Endodermal cell (in vitro differentiated cells): ENCODE results near the gene ZMYM1. TPM values are rescaled to one million over a fixed set of nuclear protein-coding genes. Genes with fewer than 3 reads are reported as not detected.
"Not testable (repeated sequence)": the region's sequence is repeated elsewhere in the genome, so short reads cannot be mapped to it uniquely, and the experiment has no call there.

Experiments
- DNase-seq: peaks from one replicate; pipeline ENCODE4 v3.0.0-alpha.2; 2017
- H3K27ac ChIP-seq: 2 replicates; pipeline ENCODE4 v1.5.1; 2013; ENCODE audit warnings: mild to moderate bottlenecking, low read depth, low read length, moderate library complexity
- H3K27me3 ChIP-seq: 2 replicates; pipeline ENCODE4 v1.6.1; 2013; ENCODE audit warnings: mild to moderate bottlenecking, low read length, moderate library complexity; ENCODE audit not compliant: insufficient read depth, control insufficient read depth, poor library complexity, severe bottlenecking
- H3K36me3 ChIP-seq: 2 replicates; pipeline ENCODE4 v1.7.0; 2013; ENCODE audit warnings: mild to moderate bottlenecking, low read length, moderate library complexity; ENCODE audit not compliant: control insufficient read depth, insufficient read depth
- H3K4me1 ChIP-seq: one replicate; pipeline ENCODE4 v1.7.0; 2013; ENCODE audit warnings: low read length; ENCODE audit not compliant: control insufficient read depth, insufficient read depth
- H3K4me3 ChIP-seq: 2 replicates; pipeline ENCODE4 v1.5.1; 2013; ENCODE audit warnings: mild to moderate bottlenecking, low read length, moderate library complexity
- H3K9ac ChIP-seq: 2 replicates; pipeline ENCODE4 v1.6.1; 2013; ENCODE audit warnings: mild to moderate bottlenecking, low read length, moderate library complexity; ENCODE audit not compliant: poor library complexity, severe bottlenecking; ENCODE audit errors: extremely low read depth
- H3K9me3 ChIP-seq: 2 replicates; pipeline ENCODE4 v1.6.1; 2013; ENCODE audit warnings: mild to moderate bottlenecking, low read length, moderate library complexity; ENCODE audit not compliant: control insufficient read depth
- H3K27ac Mint-ChIP-seq: 2 replicates; pipeline ENCODE4 v1.8.0; 2020; ENCODE audit warnings: mixed read lengths
- H3K27me3 Mint-ChIP-seq: 2 replicates; pipeline ENCODE4 v1.8.0; 2021; ENCODE audit warnings: mild to moderate bottlenecking, mixed read lengths; ENCODE audit not compliant: insufficient read depth
- H3K36me3 Mint-ChIP-seq: 2 replicates; pipeline ENCODE4 v1.8.0; 2020; ENCODE audit warnings: low read depth, mixed read lengths
- H3K4me1 Mint-ChIP-seq: 2 replicates; pipeline ENCODE4 v1.8.0; 2020; ENCODE audit warnings: mixed read lengths
- H3K4me3 Mint-ChIP-seq: 2 replicates; pipeline ENCODE4 v1.8.0; 2020; ENCODE audit warnings: mild to moderate bottlenecking, moderate library complexity, mixed read lengths
- H3K9me3 Mint-ChIP-seq: 2 replicates; pipeline ENCODE4 v1.8.0; 2020; ENCODE audit warnings: mild to moderate bottlenecking, mixed read lengths
- WGBS, 2 experiments: methylation state at CpG; one replicate each; pipeline versions ENCODE4 v1.1.5 to v1.1.7; 2013; ENCODE audit warnings: missing lambda C conversion rate in 2 of 2, mixed read lengths in 1 of 2; ENCODE audit not compliant: insufficient coverage in 1 of 2, insufficient read length in 1 of 2; 5-methylcytosine and 5-hydroxymethylcytosine counted together
- total RNA-seq, 2 donors: library from RNA; stranded (reverse); fragmentation: NEBNext Ultra II Directional in 1 of 2; extraction: Animal tissue kit (Norgen Biotek cat#: 25700) in 1 of 2; gene quantifications; 2 replicates in 1 of 2; 3 replicates in 1 of 2; pipeline ENCODE4 v1.2.1, GENCODE V29; 2021
- TF ChIP-seq, protein P1 (sequence below): fragments of 200-600 bp; sonication (generic); conservative IDR thresholded peaks from 2 replicates; pipeline ENCODE4 v1.5.0; 2021; ENCODE audit warnings: antibody characterized with exemption, mild to moderate bottlenecking

Gene ZMYM1
- total RNA-seq, 2 donors from 2014 or later = 43.1 to 58.5 TPM

DNA sequence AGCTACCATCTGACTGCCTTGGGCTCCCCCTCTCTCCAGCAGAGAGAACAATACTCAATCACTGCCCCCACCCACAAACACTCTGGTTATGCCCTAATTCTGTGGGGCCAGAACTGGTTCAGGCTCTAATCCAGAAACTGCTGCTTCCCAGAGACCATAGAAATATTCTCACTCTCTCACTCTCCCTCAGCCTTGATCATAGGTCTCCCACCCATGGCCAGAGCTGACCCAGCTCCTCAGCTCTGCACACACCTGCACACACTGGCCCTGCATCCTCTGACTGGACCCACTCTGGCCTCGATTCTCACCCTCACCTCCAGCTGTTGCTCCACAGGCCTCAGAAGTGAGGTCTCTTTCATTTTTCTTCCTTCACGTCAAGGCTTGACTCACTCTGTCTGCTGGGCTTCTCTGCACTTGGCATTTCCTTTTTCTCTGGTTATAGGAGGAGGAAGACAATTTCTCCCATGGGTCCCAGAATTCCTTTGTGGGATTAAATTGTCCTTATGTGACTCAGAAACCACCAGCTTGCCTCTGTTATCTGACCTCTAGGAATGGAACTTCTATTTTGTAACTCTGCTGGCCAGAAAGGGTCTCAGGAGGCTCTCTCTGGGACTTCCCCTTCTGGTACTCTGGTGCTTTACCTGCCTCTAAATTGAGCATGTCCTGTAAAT is 31.9 kb upstream of the ZMYM1 start:
- no peaks in the 10 kb centered on the region for H3K36me3 ChIP-seq
- 60 to 89% methylated on average over 1 to 2 of the region's 2 CpGs for WGBS, 2 experiments
- Mint-ChIP-seq H3K4me3 (no peak overlapping the region), H3K27me3 (peaks cover 4% of the 10 kb centered on the region), H3K36me3 (no peaks in the 10 kb centered on the region), H3K4me1 (no peaks in the 10 kb centered on the region), H3K27ac (no peak overlapping the region), H3K9me3 (no peaks in the 10 kb centered on the region)
- H3K27ac ChIP-seq = no peak overlapping the region
- H3K9ac ChIP-seq = no peak overlapping the region
- TF ChIP-seq, protein P1, sequence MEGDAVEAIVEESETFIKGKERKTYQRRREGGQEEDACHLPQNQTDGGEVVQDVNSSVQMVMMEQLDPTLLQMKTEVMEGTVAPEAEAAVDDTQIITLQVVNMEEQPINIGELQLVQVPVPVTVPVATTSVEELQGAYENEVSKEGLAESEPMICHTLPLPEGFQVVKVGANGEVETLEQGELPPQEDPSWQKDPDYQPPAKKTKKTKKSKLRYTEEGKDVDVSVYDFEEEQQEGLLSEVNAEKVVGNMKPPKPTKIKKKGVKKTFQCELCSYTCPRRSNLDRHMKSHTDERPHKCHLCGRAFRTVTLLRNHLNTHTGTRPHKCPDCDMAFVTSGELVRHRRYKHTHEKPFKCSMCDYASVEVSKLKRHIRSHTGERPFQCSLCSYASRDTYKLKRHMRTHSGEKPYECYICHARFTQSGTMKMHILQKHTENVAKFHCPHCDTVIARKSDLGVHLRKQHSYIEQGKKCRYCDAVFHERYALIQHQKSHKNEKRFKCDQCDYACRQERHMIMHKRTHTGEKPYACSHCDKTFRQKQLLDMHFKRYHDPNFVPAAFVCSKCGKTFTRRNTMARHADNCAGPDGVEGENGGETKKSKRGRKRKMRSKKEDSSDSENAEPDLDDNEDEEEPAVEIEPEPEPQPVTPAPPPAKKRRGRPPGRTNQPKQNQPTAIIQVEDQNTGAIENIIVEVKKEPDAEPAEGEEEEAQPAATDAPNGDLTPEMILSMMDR = no peak
- no peaks in the 10 kb centered on the region for H3K9me3 ChIP-seq
- no peak overlapping the region for H3K4me3 ChIP-seq
- H3K4me1 ChIP-seq = no peaks in the 10 kb centered on the region
- H3K27me3 ChIP-seq = no peaks in the 10 kb centered on the region
- no peak for DNase-seq

DNA sequence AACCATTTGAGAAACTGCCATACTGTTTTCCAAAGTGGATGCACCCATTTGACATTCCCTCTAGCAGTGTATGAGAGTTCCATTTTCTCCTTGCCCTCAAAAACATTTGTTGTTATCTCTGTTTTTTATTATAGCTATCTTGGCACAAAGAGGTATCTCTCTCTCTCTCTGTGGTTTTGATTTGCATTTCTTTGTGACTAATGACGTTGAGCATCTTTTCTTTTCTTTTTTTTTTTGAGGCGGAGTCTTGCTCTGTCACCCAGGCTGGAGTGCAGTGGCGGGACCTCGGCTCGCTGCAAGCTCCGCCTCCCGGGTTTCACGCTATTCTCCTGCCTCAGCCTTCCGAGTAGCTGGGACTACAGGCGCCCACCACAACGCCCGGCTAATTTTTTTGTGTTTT is 30.1 kb upstream of the ZMYM1 start:
- Histone ChIP-seq H3K4me3 (no peak overlapping the region), H3K27ac (no peak overlapping the region), H3K36me3 (no peaks in the 10 kb centered on the region), H3K27me3 (no peaks in the 10 kb centered on the region), H3K9ac (no peak overlapping the region), H3K4me1 (no peaks in the 10 kb centered on the region), H3K9me3 (no peaks in the 10 kb centered on the region)
- 33 to 70% methylated on average over 1 to 12 of the region's 12 CpGs for WGBS, 2 experiments
- no peaks in the 10 kb centered on the region for H3K4me1 Mint-ChIP-seq
- no peak overlapping the region for H3K4me3 Mint-ChIP-seq
- DNase-seq = peak; percentile 49
- H3K27me3 Mint-ChIP-seq = peaks cover 4% of the 10 kb centered on the region
- no peaks in the 10 kb centered on the region for H3K36me3 Mint-ChIP-seq
- peaks cover 1% of the 10 kb centered on the region for H3K9me3 Mint-ChIP-seq
- TF ChIP-seq, protein P1 = no peak
- H3K27ac Mint-ChIP-seq = no peak overlapping the region

DNA sequence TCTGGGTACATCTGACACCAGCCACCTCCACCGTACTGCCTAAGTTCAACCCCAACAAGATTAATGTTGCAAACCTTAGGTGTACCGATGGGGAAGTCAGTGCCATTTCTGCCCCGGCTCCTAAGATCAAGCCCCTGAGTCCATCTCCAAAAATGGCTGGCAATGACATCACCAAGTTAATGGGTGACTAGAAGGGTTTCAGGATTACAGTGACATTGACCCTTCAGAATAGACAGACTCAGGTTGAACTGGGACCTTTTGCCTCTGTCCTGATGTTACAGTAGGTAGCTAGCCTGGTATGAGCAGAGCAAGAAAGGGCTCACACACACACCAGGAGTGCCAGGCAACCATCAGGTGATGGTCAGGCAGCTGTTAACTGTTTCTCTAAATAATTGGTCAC is 25.8 kb upstream of the ZMYM1 start:
- Mint-ChIP-seq H3K27ac (no peak overlapping the region), H3K4me1 (no peaks in the 10 kb centered on the region), H3K36me3 (no peaks in the 10 kb centered on the region), H3K9me3 (peaks cover 21% of the 10 kb centered on the region), H3K4me3 (no peak overlapping the region), H3K27me3 (peaks cover 19% of the 10 kb centered on the region)
- TF ChIP-seq, protein P1 = no peak
- H3K36me3 ChIP-seq = no peaks in the 10 kb centered on the region
- H3K9me3 ChIP-seq = no peaks in the 10 kb centered on the region
- no peak overlapping the region for H3K4me3 ChIP-seq
- no peak overlapping the region for H3K9ac ChIP-seq
- DNase-seq = no peak
- no peaks in the 10 kb centered on the region for H3K4me1 ChIP-seq
- no peaks in the 10 kb centered on the region for H3K27me3 ChIP-seq
- no peak overlapping the region for H3K27ac ChIP-seq
- WGBS, 2 experiments = 80 to 90% methylated on average over 1 to 3 of the region's 3 CpGs

DNA sequence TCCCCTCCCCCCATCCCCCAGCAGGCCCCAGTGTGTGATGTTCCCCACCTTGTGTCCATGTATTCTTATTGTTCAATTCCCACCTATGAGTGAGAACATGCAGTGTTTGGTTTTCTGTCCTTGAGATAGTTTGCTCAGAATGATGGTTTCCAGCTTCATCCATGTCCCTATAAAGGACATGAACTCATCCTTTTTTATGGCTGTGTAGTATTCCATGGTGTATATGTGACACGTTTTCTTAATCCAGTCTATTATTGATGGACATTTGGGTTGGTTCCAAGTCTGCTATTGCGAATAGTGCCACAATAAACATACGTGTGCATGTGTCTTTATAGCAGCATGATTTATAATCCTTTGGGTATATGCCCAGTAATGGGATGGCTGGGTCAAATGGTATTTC is 24.9 kb upstream of the ZMYM1 start:
- not testable (repeated sequence) for H3K4me3 Mint-ChIP-seq, DNase-seq, H3K27ac ChIP-seq, H3K27ac Mint-ChIP-seq, H3K9me3 ChIP-seq, H3K27me3 ChIP-seq, H3K4me3 ChIP-seq, H3K9ac ChIP-seq, H3K4me1 Mint-ChIP-seq, H3K4me1 ChIP-seq, H3K36me3 ChIP-seq, H3K36me3 Mint-ChIP-seq
- 67 to 85% methylated on average over 1 of the region's 3 CpGs for WGBS, 2 experiments
- H3K27me3 Mint-ChIP-seq = peaks cover 20% of the 10 kb centered on the region
- peaks cover 28% of the 10 kb centered on the region for H3K9me3 Mint-ChIP-seq

DNA sequence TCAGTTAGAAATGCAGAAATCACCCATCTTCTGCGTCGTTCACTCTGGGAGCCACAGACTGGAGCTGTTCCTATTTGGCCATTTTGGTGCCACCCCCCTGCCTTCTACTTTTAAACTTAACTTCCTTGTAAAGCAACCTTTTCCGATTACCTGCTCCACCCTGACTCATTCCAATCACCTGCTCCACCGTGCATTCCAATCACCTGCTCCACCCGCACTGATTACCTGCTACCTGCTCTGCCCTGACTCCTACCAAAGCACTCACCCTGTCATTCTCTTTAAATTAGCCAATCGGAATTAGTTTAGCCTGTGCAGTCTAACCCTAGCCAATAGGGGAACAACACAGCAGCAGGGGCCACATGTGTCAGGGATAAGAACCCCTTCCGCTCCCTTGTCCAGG is 20.9 kb upstream of the ZMYM1 start:
- H3K4me3 ChIP-seq, H3K36me3 Mint-ChIP-seq, H3K36me3 ChIP-seq, H3K9me3 ChIP-seq, H3K27ac ChIP-seq, H3K9ac ChIP-seq, H3K27ac Mint-ChIP-seq, H3K4me1 ChIP-seq, H3K4me1 Mint-ChIP-seq, H3K27me3 ChIP-seq, H3K4me3 Mint-ChIP-seq, DNase-seq: not testable (repeated sequence)
- peaks cover 16% of the 10 kb centered on the region for H3K27me3 Mint-ChIP-seq
- H3K9me3 Mint-ChIP-seq = peaks cover 28% of the 10 kb centered on the region
- 92 to 93% methylated on average over 7 of the region's 7 CpGs for WGBS, 2 experiments
